Measurements from ENCODE around the gene CTDNEP1.

Gene CTDNEP1

GRCh38 chr17:7279448-7279847 lies 27.9 kb upstream of the CTDNEP1 start:
- DNase-seq: no peak

- DNase-seq: no peak
Measured at GRCh38 chr17:7266784-7267183, 15.2 kb upstream of the CTDNEP1 start.

GRCh38 chr17:7263801-7264078 lies 12.2 kb upstream of the CTDNEP1 start:
- no peak for DNase-seq

- no peak for DNase-seq
Measured at GRCh38 chr17:7262935-7263800, 11.6 kb upstream of the CTDNEP1 start.

GRCh38 chr17:7262192-7262934 lies 10.8 kb upstream of the CTDNEP1 start, which contains the start of gene CLDN7:
Gene CLDN7 (minus strand): TSS chr17:7262478. CDS start chr17:7262043, 435 bp downstream.
- no peak for DNase-seq

GRCh38 chr17:7261379-7262191 lies 10.1 kb upstream of the CTDNEP1 start:
- DNase-seq: peak in 1 of 2 donors; percentile 32

- DNase-seq: peak in 1 of 2 donors; percentile 36
Measured at GRCh38 chr17:7260651-7261378, 9.3 kb upstream of the CTDNEP1 start.

GRCh38 chr17:7260151-7260550 lies 8.6 kb upstream of the CTDNEP1 start:
- no peak for DNase-seq

- DNase-seq: no peak
Measured at GRCh38 chr17:7259555-7259889, 8.0 kb upstream of the CTDNEP1 start.

GRCh38 chr17:7258731-7259554 lies 7.4 kb upstream of the CTDNEP1 start:
- no peak for DNase-seq

- no peak for DNase-seq
Measured at GRCh38 chr17:7256766-7257456, 5.4 kb upstream of the CTDNEP1 start.

GRCh38 chr17:7254511-7254910 lies 3.0 kb upstream of the CTDNEP1 start:
- no peak for DNase-seq

- no peak for DNase-seq
Measured at GRCh38 chr17:7253082-7253481, 1.5 kb upstream of the CTDNEP1 start.

- DNase-seq: peak; percentile 89 to 91
Measured at GRCh38 chr17:7252176-7253043, 876 bp upstream of the CTDNEP1 start, which contains the start of gene ELP5. Gene ELP5 (plus strand): TSS chr17:7252215. CDS start chr17:7252551, 336 bp downstream.

GRCh38 chr17:7250695-7251627 lies 573 bp downstream of the CTDNEP1 start:
- DNase-seq: peak; percentile 68 to 74

GRCh38 chr17:7249830-7250229 lies 1.7 kb downstream of the CTDNEP1 start:
- DNase-seq: no peak

- DNase-seq: no peak
Measured at GRCh38 chr17:7249214-7249613, 2.3 kb downstream of the CTDNEP1 start.

GRCh38 chr17:7248796-7249195 lies 2.7 kb downstream of the CTDNEP1 start:
- no peak for DNase-seq

- no peak for DNase-seq
Measured at GRCh38 chr17:7246779-7247178, 4.8 kb downstream of the CTDNEP1 start.

Data from CD4-positive, alpha-beta T cell treated with Interleukin-1 beta for 1 hour (primary cell).